HCT116 (cell line): ENCODE results near the gene SH3GL3. TPM values are rescaled to one million over a fixed set of nuclear protein-coding genes. Genes with fewer than 3 reads are reported as not detected.

ENCODE experiments used
- ATAC-seq: fragments of 200-7000 bp; cut with Tn5 transposase; 2 replicates; pipeline ENCODE4 v1.9.1; 2020; ENCODE audit warnings: mild to moderate bottlenecking, moderate library complexity
- BruUV-seq: library from RNA; stranded (reverse); fragments of 400-500 nt; replicated peaks from 2 replicates; lab custom pipeline; 2021; lab: Mats Ljungman, UMichigan
- CTCF ChIA-PET: fragments of 300-600 bp; sonication (Branson Sonifier 250); formaldehyde crosslinking; loops from one replicate; lab custom pipeline; 2021; ENCODE audit warnings: antibody characterized with exemption; lab: Charles Lee
- POLR2A ChIA-PET: fragments of 300-600, 350-600 bp; sonication (Branson Sonifier 250); formaldehyde crosslinking; loops from one replicate; lab custom pipeline; 2021; ENCODE audit warnings: antibody characterized with exemption; lab: Charles Lee
- RAD21 ChIA-PET, 2 experiments: fragments of 300-600 bp; sonication (Branson Sonifier 250); formaldehyde crosslinking; loops; one replicate each; lab custom pipeline; 2023; ENCODE audit warnings: low total read pairs in 2 of 2; ENCODE audit not compliant: uncharacterized antibody in 2 of 2, unreplicated experiment in 2 of 2, low non-redundant PET in 1 of 2; lab: Charles Lee
- DNase-seq: peaks from one replicate; pipeline ENCODE4 v3.0.0-alpha.2; 2010; ENCODE audit warnings: low read depth, low spot score
- H2AFZ ChIP-seq: fragments of 200-600 bp; shearing (Covaris generic), sonication (generic); 2 replicates; pipeline ENCODE4 v1.6.1; 2017; ENCODE audit warnings: low read depth, mixed run types, mixed read lengths, antibody characterized with exemption, low read length; ENCODE audit not compliant: poor library complexity, severe bottlenecking
- H3K27ac ChIP-seq: 2 replicates; pipeline ENCODE4 v1.5.1; 2012; ENCODE audit warnings: low read depth, low read length
- H3K27me3 ChIP-seq: fragments of 200-600 bp; sonication (generic); 2 replicates; pipeline ENCODE4 v1.6.1; 2016; ENCODE audit warnings: mixed run types, low read length, mixed read lengths; ENCODE audit not compliant: insufficient read depth
- H3K36me3 ChIP-seq, 2 experiments: fragments of 200-500 bp in 1 of 2; fragments of 200-600 bp in 1 of 2; sonication (Bioruptor generic) in 1 of 2; sonication (generic) in 1 of 2; 2 replicates each; pipeline versions ENCODE4 v1.5.1 to v1.6.1; 2014 to 2016; ENCODE audit warnings: low read length in 2 of 2, inconsistent platforms in 1 of 2, mixed read lengths in 1 of 2, mixed run types in 1 of 2; ENCODE audit not compliant: insufficient read depth in 2 of 2, control insufficient read depth in 1 of 2
- H3K4me1 ChIP-seq, 2 experiments: fragments of 200-600 bp in 1 of 2; sonication (generic) in 1 of 2; 2 replicates each; pipeline versions ENCODE4 v1.5.1 to v1.6.1; 2012 to 2017; ENCODE audit warnings: low read length in 2 of 2, inconsistent platforms in 1 of 2, mild to moderate bottlenecking in 1 of 2, mixed read lengths in 1 of 2, mixed run types in 1 of 2, moderate library complexity in 1 of 2; ENCODE audit not compliant: insufficient read depth in 2 of 2, control insufficient read depth in 1 of 2
- H3K4me2 ChIP-seq: fragments of 200-600 bp; sonication (generic); 2 replicates; pipeline ENCODE4 v1.6.1; 2017; ENCODE audit warnings: mixed run types, low read length, mixed read lengths
- H3K4me3 ChIP-seq, 2 experiments: fragments of 200-600 bp in 1 of 2; sonication (generic) in 1 of 2; replicated peaks in 1 of 2; 2 replicates each; pipeline ENCODE4 v1.5.1; 2011 to 2016; ENCODE audit warnings: low read length in 2 of 2, control low read depth in 1 of 2, low read depth in 1 of 2, mild to moderate bottlenecking in 1 of 2, mixed read lengths in 1 of 2, mixed run types in 1 of 2
- H3K79me2 ChIP-seq: fragments of 200-600 bp; sonication (generic); 2 replicates; pipeline ENCODE4 v1.6.1; 2017; ENCODE audit warnings: mild to moderate bottlenecking, mixed run types, low read length, moderate library complexity, mixed read lengths; ENCODE audit not compliant: insufficient read depth
- H3K9ac ChIP-seq: fragments of 200-600 bp; sonication (generic); 2 replicates; pipeline ENCODE4 v1.6.1; 2016; ENCODE audit warnings: low read length, mixed read lengths
- H3K9me2 ChIP-seq: fragments of 200-600 bp; sonication (generic), shearing (Covaris generic); 2 replicates; pipeline ENCODE4 v1.6.1; 2017; ENCODE audit warnings: mixed run types, mild to moderate bottlenecking, moderate library complexity; ENCODE audit not compliant: insufficient read depth
- H3K9me3 ChIP-seq, 2 experiments: fragments of 200-500 bp in 1 of 2; fragments of 200-600 bp in 1 of 2; sonication (Bioruptor generic) in 1 of 2; sonication (generic) in 1 of 2; 2 replicates each; pipeline ENCODE4 v1.6.1; 2014 to 2017; ENCODE audit warnings: low read length in 2 of 2, mixed read lengths in 2 of 2, inconsistent platforms in 1 of 2, low read depth in 1 of 2, mild to moderate bottlenecking in 1 of 2, mixed run types in 1 of 2, moderate library complexity in 1 of 2; ENCODE audit not compliant: control insufficient read depth in 1 of 2, insufficient read depth in 1 of 2
- H4K20me1 ChIP-seq: fragments of 200-600 bp; sonication (generic), shearing (Covaris generic); 2 replicates; pipeline ENCODE4 v1.6.1; 2017; ENCODE audit warnings: mixed run types, mild to moderate bottlenecking, moderate library complexity; ENCODE audit not compliant: insufficient read depth
- CBX3 ChIP-seq: IDR thresholded peaks from 2 replicates; pipeline ENCODE4 v1.6.1; 2012; ENCODE audit warnings: low read depth
- CEBPB ChIP-seq: IDR thresholded peaks from 2 replicates; pipeline ENCODE4 v1.6.1; 2012; ENCODE audit warnings: low read depth
- CTCF ChIP-seq, 3 experiments: fragments of 200-600 bp in 1 of 3; sonication (generic) in 1 of 3; IDR thresholded peaks in 2 of 3; conservative IDR thresholded peaks in 1 of 3; 2 replicates each; pipeline ENCODE4 v1.5.1; 2012 to 2017; ENCODE audit warnings: low read depth in 2 of 3, low read length in 2 of 3, antibody characterized with exemption in 1 of 3, borderline replicate concordance in 1 of 3, control low read depth in 1 of 3, mild to moderate bottlenecking in 1 of 3, mixed read lengths in 1 of 3, mixed run types in 1 of 3, moderate library complexity in 1 of 3; ENCODE audit not compliant: insufficient read depth in 1 of 3
- EGR1 ChIP-seq: IDR thresholded peaks from 2 replicates; pipeline ENCODE4 v1.6.1; 2012; ENCODE audit warnings: low read depth
- EZH2phosphoT487 ChIP-seq: fragments of 200-600 bp; IDR thresholded peaks from 2 replicates; pipeline ENCODE4 v1.6.1; 2018; ENCODE audit warnings: antibody characterized with exemption, borderline replicate concordance
- FOSL1 ChIP-seq: IDR thresholded peaks from 2 replicates; pipeline ENCODE4 v1.6.1; 2012; ENCODE audit warnings: low read depth
- RAD21 ChIP-seq: IDR thresholded peaks from 2 replicates; pipeline ENCODE4 v1.6.1; 2012; ENCODE audit warnings: low read depth, mild to moderate bottlenecking
- SRF ChIP-seq: IDR thresholded peaks from 2 replicates; pipeline ENCODE4 v1.6.1; 2012; ENCODE audit warnings: low read depth
- ZFX ChIP-seq: fragments of 450-650 bp; IDR thresholded peaks from 2 replicates; pipeline ENCODE4 v1.6.1; 2017
- ZNF274 ChIP-seq: fragments of 200-500 bp; sonication (Bioruptor generic); IDR thresholded peaks from 2 replicates; pipeline ENCODE4 v1.6.1; 2014; ENCODE audit warnings: mild to moderate bottlenecking, low read depth, low read length, inconsistent platforms
- intact Hi-C: fragments of 100-400 bp; cut with micrococcal nuclease; formaldehyde crosslinking; loops from 2 replicates; pipeline ENCODE4 v1.10.0; 2022
- total RNA-seq: library from RNA; stranded (reverse); gene quantifications from one replicate; pipeline ENCODE4 v1.2.1, GENCODE V29; 2021; ENCODE audit not compliant: unreplicated experiment
- TF ChIP-seq, protein P1 (sequence below): IDR thresholded peaks from 2 replicates; pipeline ENCODE4 v1.6.1; 2011; ENCODE audit warnings: mild to moderate bottlenecking, low read length, moderate library complexity; ENCODE audit not compliant: insufficient replicate concordance; ENCODE audit errors: extremely low read depth

SH3GL3 gene
- total RNA-seq, 1 experiment from 2014 or later, result 1.3 TPM

DNA sequence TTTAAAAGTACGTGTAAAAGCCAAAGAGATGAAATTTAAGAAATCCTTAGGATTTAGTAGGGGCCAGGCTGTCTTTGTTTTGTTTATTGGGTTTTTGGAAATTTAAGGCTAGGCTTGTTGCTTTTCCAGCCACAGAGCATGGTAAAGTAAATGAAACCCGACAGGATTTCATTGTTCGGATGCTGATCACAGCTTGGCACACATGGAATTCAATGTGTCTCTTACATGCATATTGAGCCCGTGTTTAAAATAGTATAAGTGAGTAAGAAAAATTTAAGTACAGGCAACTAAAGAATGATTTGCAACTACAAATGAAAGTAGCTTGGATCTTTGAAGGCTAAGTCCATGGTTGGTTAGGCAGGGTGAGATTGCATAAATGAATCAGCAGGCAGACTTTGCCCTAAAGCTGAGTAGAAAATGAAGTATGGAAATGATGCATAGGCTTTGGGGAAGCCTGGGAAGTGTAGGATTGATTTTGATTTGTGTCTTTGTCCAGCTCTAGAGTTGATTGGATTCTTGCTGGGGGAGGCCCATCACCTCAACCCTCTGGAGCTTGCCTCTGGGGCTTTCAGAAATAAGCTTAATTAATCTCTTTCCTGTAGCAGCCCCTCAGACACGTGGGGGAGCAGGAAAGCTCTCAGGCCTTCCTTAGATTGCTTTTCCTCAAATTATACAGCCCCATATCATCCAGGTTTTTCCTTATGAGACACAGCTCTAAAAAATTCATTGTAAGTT is 138.6 kb downstream of the SH3GL3 start:
- intact Hi-C loops, result no loop called here
- no peak overlapping the region for H3K4me2 ChIP-seq

DNA sequence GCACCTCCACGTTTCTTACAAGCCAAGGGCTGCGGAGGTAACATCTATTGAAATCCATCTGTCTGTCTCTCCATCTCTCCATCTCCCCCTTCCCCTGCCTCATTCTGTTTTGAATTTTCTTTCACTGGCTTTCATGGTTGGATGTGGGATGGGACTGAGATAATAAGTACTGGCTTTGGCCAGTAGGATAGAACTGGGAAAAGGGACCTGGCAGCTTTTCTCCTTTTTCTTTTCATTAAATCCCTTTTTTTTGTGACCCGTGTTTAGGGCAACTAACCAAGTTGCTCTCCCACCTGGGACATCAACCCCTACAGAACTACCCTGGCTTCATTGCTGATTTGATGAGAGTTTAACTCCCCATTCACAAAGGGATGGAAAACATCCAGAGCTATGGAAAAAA is 139.9 kb downstream of the SH3GL3 start:
- Histone ChIP-seq H3K4me1 (no peaks in the 10 kb centered on the region), H3K27me3 (no peaks in the 10 kb centered on the region), H2AFZ (no peak overlapping the region), H3K27ac (no peak overlapping the region), H3K79me2 (no peaks in the 10 kb centered on the region), H3K9me2 (no peaks in the 10 kb centered on the region), H4K20me1 (no peaks in the 10 kb centered on the region), H3K36me3 (no peaks in the 10 kb centered on the region), H3K9me3 (no peaks in the 10 kb centered on the region), H3K4me2 (no peak overlapping the region), H3K4me3 (no peak overlapping the region), H3K9ac (no peak overlapping the region)
- intact Hi-C loops, result no loop called here
- ChIA-PET RAD21 (no interaction called here), CTCF (interaction anchor here (1.6 to 1.9 kb wide), 2 partner anchors 15 to 21 kb away, joined by 3 to 6 read pairs; no protein-coding TSS in a partner anchor), POLR2A (no interaction called here)
- ATAC-seq (no peak), DNase-seq (no peak)
- BruUV-seq, result no TSS peak
- TF ChIP-seq SRF, result no peak
- no peak for TF ChIP-seq EZH2phosphoT487
- TF ChIP-seq RAD21, result no peak
- TF ChIP-seq CTCF (IDR thresholded peaks at IDR 0.05 in 2 of 3, conservative IDR thresholded peaks at IDR 0.05 in 1 of 3; ENCODE audit: borderline replicate concordance in 1 of 3, insufficient read depth in 1 of 3, low read depth in 2 of 3, low read length in 2 of 3), result no peak
- no peak for TF ChIP-seq ZNF274
- TF ChIP-seq CEBPB, result no peak
- no peak for TF ChIP-seq CBX3
- TF ChIP-seq FOSL1, result no peak
- TF ChIP-seq, protein P1, sequence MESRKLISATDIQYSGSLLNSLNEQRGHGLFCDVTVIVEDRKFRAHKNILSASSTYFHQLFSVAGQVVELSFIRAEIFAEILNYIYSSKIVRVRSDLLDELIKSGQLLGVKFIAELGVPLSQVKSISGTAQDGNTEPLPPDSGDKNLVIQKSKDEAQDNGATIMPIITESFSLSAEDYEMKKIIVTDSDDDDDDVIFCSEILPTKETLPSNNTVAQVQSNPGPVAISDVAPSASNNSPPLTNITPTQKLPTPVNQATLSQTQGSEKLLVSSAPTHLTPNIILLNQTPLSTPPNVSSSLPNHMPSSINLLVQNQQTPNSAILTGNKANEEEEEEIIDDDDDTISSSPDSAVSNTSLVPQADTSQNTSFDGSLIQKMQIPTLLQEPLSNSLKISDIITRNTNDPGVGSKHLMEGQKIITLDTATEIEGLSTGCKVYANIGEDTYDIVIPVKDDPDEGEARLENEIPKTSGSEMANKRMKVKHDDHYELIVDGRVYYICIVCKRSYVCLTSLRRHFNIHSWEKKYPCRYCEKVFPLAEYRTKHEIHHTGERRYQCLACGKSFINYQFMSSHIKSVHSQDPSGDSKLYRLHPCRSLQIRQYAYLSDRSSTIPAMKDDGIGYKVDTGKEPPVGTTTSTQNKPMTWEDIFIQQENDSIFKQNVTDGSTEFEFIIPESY, result no peak

More for the DNA sequence above, 138.6 kb downstream of the SH3GL3 start:
- Histone ChIP-seq H3K9me2 (no peaks in the 10 kb centered on the region), H3K27me3 (no peaks in the 10 kb centered on the region), H4K20me1 (no peaks in the 10 kb centered on the region), H3K4me1 (no peaks in the 10 kb centered on the region), H3K36me3 (no peaks in the 10 kb centered on the region), H3K9ac (no peak overlapping the region), H3K27ac (no peak overlapping the region), H3K9me3 (no peaks in the 10 kb centered on the region), H3K4me3 (no peak overlapping the region), H3K79me2 (no peaks in the 10 kb centered on the region), H2AFZ (no peak overlapping the region)
- no TSS peak for BruUV-seq
- ATAC-seq, result no peak
- no peak for DNase-seq
- CTCF ChIA-PET, result interaction anchor here (1.6 to 1.9 kb wide), 2 partner anchors 14 to 20 kb away, joined by 3 to 6 read pairs; no protein-coding TSS in a partner anchor
- TF ChIP-seq EGR1, result no peak
- no peak for TF ChIP-seq CBX3
- no peak for TF ChIP-seq ZFX
- TF ChIP-seq SRF, result no peak
- TF ChIP-seq CEBPB, result no peak
- TF ChIP-seq, protein P1, result no peak
- RAD21 ChIA-PET, result no interaction called here
- POLR2A ChIA-PET, result no interaction called here
